SKM-1 treated with dmso at 0.1 percent for 144 hours (cell line): ENCODE measurements around the gene TMEM255B.

Source experiments
- DNase-seq: peaks from one replicate; lab custom pipeline; 2025; ENCODE audit not compliant: unreplicated experiment; lab: John Stamatoyannopoulos, UW

Gene TMEM255B

DNA sequence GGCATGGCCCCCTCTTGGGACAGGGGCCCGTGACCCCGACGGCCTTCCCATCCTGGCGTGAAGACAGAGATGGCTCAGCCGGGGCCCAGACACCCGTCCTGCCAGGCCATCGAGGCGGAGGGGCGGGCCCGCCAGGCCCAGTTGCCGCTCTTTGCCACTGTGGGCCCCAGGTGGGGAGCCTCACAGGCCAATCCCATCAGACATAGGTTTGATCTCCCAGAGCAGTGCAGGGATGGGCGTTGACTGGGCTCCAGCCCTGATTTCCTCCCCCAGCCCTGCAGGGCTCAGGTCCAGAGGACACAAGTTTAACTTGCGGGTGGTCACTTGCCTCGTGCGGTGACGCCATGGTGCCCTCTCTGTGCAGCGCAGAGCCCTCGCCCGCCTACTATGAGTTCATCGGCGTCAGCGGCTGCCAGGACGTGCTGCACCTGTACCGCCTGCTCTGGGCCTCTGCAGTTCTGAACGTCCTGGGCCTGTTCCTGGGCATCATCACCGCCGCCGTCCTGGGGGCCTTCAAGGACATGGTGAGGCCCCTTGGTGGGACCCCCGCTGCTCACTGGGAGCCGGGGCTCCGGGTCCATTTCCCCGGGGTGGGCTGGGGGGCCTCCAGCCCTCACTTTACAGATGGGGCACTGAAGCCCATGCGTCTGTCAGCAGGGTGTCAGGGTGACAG lies 42.4 kb downstream of the TMEM255B start:
- DNase-seq = no peak

DNA sequence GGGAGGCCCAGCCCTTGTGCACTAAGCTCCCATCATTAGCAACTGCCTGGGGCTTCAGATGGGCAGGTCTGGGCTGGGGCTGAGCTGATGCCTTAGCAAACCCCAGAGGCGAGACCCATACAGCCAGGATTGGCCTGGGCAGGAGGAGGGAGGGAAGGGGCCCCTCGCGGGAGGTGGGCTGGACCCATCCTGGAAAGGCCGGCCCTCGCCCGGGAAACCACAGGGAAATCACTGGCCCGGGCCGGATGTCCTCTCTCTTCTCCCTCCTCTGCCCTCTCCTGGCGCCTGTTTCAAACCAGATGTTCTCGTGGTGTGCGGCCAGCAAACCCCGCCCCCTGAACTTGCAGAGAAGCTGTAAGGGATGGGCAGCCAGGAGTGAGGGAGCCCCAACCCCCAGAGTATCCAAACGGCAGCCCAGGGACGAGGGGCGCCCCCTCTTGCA lies 43.1 kb downstream of the TMEM255B start:
- DNase-seq = no peak

DNA sequence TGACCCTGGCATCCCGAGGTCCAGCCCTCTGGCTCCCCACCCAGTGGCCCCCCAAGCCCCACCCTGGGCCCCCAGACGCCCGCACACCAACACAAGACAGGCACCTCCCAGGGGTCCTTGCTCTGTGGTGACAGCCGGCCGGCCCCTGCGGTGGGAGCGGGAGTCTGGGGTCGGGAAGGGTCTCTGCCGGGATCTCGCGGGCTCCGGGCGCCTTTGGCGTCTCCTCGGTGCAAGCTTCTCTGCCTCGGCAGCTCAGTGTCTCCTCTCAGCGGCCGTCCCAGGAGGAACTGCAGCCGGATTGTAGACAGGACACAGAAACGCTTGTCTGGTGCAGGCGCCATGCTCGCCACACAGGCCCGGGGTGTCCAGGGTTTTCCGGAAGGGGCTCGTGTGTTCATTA lies 43.7 kb downstream of the TMEM255B start:
- DNase-seq = no peak

DNA sequence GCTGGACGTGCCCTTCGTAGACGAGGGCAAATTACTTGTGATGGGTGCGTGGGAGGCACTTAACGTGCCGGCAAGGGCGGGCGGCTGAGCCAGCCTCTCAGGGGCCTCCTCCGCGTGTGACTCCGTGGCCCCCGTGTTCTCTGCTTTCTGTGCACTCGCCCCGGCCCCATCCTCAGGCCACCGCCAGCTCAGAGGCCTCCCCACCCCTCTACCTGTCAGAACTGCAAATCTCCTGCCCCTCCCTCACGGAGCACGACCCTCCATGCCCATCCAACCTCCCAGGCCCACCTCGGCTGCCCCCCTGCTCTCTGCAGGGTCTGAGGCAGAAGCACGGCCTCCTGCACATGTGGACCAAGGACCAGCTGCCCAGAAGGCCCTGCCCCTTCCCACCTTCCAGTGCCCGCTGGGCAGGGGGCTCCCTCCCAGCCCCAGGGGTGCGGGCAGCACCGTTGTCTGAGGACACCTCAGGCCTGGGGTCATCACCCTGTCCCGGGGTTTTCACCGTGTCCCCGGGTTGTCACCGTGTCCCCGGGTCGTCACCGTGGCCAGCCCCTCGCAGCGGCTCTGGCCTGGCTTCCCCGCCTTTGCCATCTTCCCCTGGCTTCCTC lies 44.5 kb downstream of the TMEM255B start:
- no peak for DNase-seq

DNA sequence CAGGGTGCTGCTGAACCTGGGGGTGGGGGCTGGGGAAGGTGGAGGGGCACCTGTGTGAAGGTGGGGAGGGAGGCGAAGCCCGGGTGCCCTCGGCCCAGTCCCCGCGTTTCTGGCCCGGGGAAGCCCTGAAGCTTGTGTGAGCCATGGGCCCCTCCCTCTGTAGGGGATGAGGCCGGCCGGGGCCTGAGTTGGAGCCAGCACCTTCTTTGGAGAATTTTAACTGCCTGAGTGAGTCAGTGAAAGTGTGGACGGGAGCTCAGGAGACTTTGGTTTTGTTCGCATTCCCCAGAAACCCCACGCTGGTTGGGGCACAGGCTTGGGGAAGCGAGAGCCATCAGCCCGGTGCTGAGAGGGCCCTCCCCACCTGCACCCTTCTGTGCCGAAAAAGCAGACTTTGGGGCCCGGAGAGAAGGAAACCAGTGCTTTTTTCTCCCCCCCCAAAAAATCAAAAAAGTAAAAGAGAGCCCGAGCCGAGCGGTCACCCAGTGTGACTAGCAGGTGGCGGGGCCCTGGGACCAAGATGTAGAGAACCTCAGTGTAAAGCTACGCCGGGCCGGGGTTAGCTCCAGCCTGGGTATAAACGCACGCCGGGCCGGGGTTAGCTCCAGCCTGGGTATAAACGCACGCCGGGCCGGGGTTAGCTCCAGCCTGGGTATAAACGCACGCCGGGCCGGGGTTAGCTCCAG lies 45.1 kb downstream of the TMEM255B start:
- DNase-seq = no peak

DNA sequence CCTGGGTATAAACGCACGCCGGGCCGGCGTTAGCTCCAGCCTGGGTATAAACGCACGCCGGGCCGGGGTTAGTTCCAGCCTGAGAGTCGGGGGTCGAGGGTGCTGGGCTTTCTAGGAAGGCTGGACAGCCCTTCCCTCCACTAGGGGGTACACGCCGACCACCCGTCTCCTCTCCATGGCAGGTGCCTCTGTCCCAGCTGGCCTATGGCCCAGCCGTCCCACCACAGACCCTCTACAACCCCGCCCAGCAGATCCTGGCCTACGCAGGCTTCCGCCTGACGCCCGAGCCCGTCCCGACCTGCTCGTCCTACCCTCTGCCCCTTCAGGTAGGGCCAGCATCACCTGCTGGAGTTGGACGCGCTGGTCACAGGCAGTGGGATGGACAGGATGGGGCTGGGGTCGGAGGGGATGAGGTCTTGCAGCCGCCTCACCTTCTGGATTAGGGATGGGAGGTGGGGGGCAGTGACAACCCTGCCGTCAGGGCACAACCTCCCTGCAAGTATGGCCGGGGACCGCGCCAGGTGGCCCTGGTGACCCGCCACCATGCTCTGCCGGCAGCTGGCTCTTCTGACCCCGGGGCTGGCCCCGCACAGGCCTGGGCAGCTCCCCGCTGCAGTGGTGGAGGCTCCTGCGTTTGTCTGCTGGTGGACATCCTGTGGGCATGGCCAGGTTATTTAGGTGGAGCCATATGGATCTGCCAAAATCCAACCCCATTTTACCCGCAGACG lies 45.8 kb downstream of the TMEM255B start:
- DNase-seq = no peak

DNA sequence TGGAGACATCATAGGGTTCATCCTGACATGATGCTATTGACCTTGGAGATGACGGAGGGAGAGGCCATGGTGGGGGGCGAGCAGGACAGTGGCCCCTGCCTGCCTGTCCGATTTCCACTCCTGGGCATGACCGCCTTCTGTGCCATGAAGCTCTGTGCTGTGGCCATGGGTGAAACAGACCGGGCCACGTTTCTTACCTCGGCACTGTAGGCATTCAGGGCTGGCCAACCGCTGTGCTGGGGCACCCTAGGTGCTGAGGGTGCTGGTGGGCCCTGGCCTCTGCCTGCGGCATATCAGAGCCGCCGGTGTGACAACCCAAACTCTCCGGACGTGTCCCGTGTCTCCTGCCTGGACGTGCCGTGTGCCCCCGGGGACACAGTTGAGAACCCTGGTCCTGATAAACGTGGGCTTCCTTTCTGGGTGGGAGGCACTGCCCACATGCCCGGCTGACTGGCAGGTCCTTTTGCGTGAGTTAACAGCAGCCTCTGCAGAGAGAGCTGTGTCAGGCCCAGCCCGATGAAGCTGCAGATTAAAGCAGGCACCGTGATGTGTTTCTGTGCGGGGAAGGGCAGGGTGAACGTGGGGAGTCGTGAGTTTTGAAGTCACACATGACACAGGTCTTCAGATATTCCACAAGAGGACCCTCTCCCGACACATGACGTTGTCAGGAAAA lies 46.5 kb downstream of the TMEM255B start:
- no peak for DNase-seq

DNA sequence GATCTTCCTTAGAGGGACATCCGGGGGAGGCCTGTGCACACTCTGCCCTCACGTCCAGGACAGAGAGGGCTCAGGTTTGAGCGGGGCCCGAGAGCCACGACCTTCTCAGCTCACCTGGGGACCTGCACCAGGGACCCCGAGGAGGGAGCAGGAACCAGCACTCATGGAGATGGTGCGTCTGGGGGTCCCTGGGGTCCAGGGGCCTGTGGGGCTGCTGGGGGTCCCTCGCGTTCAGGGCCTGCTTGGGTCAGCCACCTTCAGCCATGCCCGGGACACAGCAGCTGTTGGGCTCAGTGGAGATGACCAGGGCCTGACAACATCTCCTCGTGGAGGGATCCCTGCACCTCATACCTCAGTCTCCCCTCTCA lies 47.1 kb downstream of the TMEM255B start:
- no peak for DNase-seq

DNA sequence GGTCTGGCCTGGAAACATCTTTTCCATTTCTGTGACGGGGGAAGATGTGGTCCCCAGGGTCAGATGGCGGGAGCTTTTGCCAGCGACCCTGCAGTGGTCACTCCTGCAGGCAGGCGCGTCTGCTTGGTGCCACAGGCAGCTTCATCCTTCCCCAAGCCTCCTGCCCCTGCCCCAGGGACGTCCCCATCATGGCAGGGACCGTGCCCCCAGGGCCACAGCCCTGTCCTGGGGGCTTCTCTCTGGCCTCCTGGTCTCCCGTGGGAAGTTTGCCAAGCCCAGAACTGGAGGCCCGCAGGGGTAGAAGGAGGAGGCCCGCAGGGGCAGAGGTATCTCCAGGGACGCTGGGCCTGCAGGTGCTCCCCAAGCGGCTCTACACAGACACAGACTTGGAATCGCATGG lies 47.5 kb downstream of the TMEM255B start:
- no peak for DNase-seq

DNA sequence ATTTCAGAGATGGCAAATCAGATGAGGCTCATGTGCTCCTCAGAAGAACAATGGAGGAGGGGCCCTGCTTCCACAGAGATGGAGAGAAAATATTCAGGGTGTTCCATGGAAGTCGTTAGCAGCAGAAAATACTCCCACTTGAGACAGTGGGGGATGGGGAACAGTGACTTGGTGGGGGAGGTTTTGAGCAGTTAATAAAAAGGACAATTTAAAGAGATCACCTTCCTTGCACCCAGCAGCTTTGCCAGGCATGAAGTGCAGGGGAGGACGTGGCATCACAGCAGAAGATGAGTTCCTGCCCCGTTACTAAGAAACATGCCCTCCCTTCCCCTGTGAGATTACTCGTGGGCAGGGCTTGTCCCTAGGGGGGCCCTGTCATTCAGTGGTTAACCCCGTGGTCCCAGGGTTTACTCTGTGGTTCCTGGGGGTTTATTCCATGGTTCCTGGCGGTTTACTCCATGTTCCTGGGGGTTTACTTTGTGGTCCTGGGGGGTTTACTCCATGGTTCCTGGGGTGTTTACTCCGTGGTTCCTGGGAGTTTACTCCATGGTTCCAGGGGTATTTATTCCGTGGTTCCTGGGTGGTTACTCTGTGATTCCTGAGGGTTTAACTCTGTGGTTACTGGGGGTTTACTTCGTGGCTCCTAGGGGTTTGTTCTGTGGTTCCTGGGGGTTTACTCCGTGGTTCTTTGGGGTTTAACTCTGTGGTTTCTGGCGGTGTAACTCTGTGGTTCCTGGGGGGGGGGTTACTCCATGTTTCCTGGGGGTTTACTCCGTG lies 49.2 kb downstream of the TMEM255B start:
- DNase-seq = no peak

DNA sequence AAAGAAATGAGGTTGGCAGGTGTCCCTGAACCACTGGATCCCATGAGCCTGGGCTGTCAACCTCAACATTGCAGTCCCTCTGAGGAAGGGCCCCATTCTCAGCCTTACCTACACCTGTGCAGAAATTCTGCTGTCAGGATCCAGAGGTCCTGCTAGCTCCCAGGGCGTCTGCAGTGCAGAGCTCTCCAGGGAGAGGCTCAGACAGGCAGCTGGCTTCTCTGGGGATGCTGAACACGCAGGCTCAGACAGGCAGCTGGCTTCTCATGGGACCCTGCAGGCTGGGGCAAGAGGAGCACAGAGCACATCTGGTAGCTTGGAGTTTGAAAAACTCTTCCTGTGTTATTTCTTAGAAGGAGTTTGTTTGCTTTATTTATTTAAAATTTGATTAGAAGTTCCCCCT lies 50.9 kb downstream of the TMEM255B start:
- DNase-seq = no peak

DNA sequence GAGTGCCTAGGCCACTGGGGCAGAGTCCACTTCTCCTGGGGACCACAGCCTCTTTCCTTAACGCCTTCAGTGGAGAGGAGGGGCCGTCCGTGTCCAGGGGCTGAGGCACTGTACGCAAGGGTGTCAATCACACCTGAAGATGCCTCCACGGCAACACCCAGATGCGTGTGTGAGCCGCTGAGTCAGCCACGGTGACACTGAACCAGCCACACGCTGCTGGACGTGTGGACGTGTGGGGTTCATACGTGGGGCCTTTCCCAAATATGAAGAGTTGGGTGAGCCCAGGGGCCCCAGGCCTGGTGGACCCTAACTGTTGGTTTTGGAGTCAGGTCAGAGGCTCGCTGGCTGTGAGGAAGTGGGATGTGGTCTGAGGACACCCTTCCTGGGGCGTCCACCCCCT lies 51.6 kb downstream of the TMEM255B start:
- DNase-seq = no peak

DNA sequence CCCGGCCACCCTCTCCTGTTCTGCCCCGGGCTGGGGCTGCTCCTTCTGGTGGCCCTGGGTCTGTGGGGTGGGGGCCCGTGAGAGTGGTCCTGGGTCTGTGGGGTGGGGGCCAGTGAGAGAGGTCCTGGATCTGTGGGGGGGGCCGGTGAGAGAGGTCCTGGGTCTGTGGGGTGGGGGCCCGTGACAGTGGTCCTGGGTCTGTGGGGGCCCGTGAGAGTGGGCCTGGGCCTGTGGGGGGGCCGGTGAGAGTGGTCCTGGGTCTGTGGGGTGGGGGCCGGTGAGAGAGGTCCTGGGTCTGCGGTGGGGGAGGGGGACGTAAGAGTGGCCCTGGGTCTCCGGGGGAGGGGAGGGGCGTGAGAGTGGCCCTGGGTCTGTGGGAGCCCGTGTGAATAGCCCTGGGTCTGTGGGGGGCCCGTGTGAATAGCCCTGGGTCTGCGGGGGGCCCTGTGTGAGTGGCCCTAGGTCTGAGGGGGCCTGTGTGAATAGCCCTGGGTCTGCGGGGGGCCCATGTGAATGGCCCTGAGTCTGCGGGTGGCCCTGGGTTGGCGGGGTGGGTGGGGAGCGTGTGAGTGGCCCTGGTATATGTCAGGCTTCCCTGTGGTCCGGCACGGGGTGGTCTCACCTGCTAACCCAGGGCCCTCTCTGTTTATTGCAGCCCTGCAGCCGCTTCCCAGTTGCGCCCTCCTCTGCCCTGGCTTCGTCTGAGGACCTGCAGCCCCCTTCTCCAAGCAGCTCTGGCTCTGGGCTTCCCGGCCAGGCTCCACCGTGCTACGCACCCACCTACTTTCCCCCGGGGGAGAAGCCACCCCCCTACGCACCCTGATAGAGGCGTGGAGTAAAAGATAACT lies 52.3 kb downstream of the TMEM255B start:
- no peak for DNase-seq

DNA sequence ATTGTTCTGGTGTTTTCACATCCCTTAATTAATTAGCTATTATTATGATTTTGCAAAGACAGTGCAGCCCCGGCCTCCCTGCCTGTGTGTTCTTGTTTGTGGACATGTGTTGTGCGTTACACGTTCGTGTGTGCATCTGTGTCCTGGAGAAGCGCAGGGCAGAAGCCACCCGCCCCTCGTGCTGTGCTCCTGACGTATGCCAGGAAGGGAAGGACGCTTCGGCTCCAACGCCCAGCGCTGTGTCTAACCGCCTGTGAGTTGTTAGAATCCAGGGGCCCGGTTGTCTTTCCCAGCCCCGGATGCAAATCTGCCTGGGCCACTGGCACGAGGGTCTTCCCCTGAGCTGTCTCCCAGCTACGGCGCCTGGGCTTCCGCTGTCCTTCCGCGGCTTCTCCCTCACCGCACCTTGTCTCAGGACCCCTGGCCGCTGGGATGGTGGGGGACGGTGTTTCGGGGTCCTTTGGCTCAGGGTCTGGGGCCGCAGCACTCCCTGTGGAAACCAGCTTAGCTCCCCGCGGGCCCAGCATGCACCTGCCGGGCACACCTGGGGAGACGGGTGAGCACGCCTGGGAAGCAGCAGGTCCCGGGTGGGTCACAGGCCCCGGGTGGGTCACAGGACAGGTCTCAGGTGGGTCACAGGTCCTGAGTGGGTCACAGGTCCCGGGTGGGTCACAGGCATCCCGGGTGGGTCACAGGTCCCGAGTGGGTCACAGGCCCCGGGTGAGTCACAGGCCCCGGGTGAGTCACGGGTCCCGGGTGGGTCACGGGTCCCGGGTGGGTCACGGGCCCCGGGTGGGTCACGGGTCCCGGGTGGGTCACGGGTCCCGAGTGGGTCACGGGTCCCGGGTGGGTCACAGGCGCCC lies 53.4 kb downstream of the TMEM255B start:
- DNase-seq = no peak

DNA sequence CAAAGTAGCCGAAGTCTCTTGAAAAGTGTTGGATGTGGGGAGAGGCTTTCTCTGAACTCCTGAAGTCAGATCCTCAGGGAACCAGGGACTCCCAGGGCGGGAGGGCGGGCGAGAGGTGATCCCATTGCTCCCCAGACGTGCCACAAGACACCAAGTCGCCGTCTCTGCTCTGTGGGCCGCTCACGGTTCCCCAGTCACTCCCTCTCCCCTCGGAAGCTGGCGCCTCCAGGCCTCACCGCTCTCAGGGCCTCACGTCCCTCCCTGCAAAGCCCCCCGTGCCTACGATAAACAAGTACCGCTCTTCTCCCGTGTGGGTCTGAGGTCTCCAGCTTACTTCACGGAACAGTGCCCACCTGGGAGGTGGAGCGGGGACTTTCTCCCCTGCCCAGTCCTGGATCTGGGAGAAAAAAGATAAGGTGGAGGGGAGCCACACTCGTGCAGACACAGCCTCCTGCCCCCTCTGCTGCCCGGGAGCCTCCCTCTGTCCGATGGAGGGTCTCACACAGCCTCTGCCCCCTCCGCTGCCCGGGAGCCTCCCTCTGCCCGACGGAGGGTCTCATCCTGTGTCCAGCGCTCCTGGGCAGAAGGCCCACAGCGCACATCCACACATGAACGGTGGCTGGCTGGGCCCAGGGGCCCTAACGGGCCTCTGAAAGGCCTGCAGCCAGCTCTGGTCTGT lies 54.2 kb downstream of the TMEM255B start:
- DNase-seq = no peak

DNA sequence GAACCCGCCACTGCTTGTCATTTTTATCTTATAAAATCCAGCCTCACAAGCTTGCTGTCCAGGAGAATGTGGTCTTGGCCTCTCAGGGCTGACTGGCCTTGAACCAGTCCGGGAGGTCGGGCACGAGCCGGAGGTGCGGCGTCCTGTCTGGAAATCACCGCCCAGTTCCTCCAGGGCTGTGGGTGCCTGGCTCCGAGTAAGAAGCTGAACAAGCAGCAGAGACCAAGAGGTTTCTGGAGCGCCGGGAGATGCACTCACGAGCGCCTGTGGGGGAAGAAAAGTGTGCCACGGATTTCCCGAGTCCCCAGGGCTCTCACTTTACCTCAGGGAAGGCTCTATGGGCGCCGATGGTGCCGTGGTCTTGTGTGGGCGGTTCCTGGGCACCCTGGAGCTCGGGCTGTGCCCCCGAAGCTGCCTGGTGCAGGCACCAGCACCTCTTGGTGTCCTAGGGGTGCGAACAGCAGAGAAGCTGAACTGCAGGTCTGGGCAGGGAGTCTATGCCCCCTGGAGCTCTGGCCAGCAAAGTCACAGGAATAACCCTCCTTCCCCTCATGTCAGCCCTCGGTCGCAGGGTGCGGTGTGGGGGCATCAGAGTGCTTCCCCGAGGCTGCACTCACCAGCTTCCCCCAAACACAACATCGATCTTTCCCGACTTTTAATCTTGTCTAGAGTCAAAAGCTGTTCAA lies 54.9 kb downstream of the TMEM255B start:
- no peak for DNase-seq

DNA sequence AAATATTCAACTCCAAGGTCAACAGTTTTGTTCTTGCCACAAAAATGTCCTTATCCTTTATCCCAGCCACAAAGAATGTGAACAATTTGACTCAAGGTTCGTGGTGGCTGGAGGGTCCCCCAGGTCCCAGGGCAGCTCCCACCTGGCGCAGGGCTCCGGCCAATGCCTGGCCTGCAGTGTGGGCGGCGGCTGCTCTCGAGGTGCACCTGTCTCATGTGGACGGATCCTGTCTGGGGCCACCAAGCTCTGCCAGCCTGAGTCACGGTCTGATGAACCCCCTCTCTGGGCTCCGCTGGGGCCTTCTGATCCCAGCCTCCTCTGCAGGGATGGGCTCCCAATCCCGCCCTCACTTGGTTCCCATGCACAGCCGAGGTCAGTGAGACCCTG lies 55.4 kb downstream of the TMEM255B start:
- DNase-seq = no peak
